ENCODE measurements around the gene PRLR. TPM values are rescaled to one million over a fixed set of nuclear protein-coding genes. Genes with fewer than 3 reads are reported as not detected.

PRLR gene
- total RNA-seq, 2 donors from 2014 or later = 4.1 to 6.5 TPM

DNA sequence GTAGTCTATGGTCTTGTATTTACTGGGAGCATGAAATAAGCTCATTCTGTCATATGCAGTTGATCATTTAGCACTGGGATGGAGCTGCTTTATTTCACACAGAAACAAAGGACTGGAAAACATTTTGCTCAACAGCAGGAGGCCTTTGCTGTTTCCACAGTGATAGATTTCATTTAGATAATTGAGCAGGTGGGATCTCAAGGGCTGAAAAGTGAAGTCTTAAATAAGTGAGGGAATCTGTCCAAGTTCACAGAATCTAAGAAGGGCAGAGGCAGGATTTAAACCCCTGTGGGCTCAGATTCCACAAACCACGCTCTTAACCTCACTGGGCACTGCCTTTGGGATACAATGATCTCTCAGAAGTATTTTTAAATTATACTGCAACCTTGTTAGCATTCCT lies 47.8 kb downstream of the PRLR start:
- no peak overlapping the region for H3K4me3 ChIP-seq (ENCODE audit: low read length)
- Mint-ChIP-seq H3K4me1 (peaks cover 41% of the 10 kb centered on the region), H3K27me3 (ENCODE audit: insufficient read depth) (no peaks in the 10 kb centered on the region), H3K36me3 (ENCODE audit: low read depth) (no peaks in the 10 kb centered on the region), H3K9me3 (no peaks in the 10 kb centered on the region), H3K4me3 (no peak overlapping the region), H3K27ac (no peak overlapping the region)
- WGBS, 2 experiments (ENCODE audit: insufficient coverage in 1 of 2, insufficient read length in 1 of 2) = 88% methylated on average over 1 of the region's 1 CpG; no CpG with 5 or more reads in 1 of the 2 experiments
- H3K36me3 ChIP-seq (ENCODE audit: control insufficient read depth, insufficient read depth, low read length) = no peaks in the 10 kb centered on the region
- H3K4me1 ChIP-seq (ENCODE audit: control insufficient read depth, insufficient read depth, low read length) = peaks cover 22% of the 10 kb centered on the region
- H3K27me3 ChIP-seq (ENCODE audit: control insufficient read depth, insufficient read depth, low read length, poor library complexity, severe bottlenecking) = no peaks in the 10 kb centered on the region
- H3K27ac ChIP-seq (ENCODE audit: low read depth, low read length) = no peak overlapping the region
- TF ChIP-seq, protein P1, sequence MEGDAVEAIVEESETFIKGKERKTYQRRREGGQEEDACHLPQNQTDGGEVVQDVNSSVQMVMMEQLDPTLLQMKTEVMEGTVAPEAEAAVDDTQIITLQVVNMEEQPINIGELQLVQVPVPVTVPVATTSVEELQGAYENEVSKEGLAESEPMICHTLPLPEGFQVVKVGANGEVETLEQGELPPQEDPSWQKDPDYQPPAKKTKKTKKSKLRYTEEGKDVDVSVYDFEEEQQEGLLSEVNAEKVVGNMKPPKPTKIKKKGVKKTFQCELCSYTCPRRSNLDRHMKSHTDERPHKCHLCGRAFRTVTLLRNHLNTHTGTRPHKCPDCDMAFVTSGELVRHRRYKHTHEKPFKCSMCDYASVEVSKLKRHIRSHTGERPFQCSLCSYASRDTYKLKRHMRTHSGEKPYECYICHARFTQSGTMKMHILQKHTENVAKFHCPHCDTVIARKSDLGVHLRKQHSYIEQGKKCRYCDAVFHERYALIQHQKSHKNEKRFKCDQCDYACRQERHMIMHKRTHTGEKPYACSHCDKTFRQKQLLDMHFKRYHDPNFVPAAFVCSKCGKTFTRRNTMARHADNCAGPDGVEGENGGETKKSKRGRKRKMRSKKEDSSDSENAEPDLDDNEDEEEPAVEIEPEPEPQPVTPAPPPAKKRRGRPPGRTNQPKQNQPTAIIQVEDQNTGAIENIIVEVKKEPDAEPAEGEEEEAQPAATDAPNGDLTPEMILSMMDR (conservative IDR thresholded peaks at IDR 0.05) = no peak
- H3K9me3 ChIP-seq (ENCODE audit: control insufficient read depth, low read length) = no peaks in the 10 kb centered on the region
- no peak for DNase-seq
- H3K9ac ChIP-seq (ENCODE audit: extremely low read depth, low read length, poor library complexity, severe bottlenecking) = no peak overlapping the region

- no peaks in the 10 kb centered on the region for H3K36me3 ChIP-seq (ENCODE audit: control insufficient read depth, insufficient read depth, low read length)
- peaks cover 2% of the 10 kb centered on the region for H3K36me3 Mint-ChIP-seq (ENCODE audit: low read depth)
- H3K27ac Mint-ChIP-seq = no peak overlapping the region
- 92 to 97% methylated on average over 3 to 7 of the region's 7 CpGs for WGBS, 2 experiments (ENCODE audit: insufficient coverage in 1 of 2, insufficient read length in 1 of 2)
- H3K27ac ChIP-seq (ENCODE audit: low read depth, low read length) = no peak overlapping the region
- no peaks in the 10 kb centered on the region for H3K27me3 Mint-ChIP-seq (ENCODE audit: insufficient read depth)
- H3K9ac ChIP-seq (ENCODE audit: extremely low read depth, low read length, poor library complexity, severe bottlenecking) = no peak overlapping the region
- H3K4me1 Mint-ChIP-seq = peaks cover 27% of the 10 kb centered on the region
- H3K4me3 ChIP-seq (ENCODE audit: low read length) = no peak overlapping the region
- no peak overlapping the region for H3K4me3 Mint-ChIP-seq
- H3K27me3 ChIP-seq (ENCODE audit: control insufficient read depth, insufficient read depth, low read length, poor library complexity, severe bottlenecking) = no peaks in the 10 kb centered on the region
- H3K4me1 ChIP-seq (ENCODE audit: control insufficient read depth, insufficient read depth, low read length) = peaks cover 15% of the 10 kb centered on the region
- TF ChIP-seq, protein P1 (conservative IDR thresholded peaks at IDR 0.05) = no peak
- peaks cover 6% of the 10 kb centered on the region for H3K9me3 Mint-ChIP-seq
- H3K9me3 ChIP-seq (ENCODE audit: control insufficient read depth, low read length) = peaks cover 4% of the 10 kb centered on the region
- DNase-seq = no peak
Observed at GRCh38 chr5:35180046-35180445, 50.2 kb downstream of the PRLR start.

DNA sequence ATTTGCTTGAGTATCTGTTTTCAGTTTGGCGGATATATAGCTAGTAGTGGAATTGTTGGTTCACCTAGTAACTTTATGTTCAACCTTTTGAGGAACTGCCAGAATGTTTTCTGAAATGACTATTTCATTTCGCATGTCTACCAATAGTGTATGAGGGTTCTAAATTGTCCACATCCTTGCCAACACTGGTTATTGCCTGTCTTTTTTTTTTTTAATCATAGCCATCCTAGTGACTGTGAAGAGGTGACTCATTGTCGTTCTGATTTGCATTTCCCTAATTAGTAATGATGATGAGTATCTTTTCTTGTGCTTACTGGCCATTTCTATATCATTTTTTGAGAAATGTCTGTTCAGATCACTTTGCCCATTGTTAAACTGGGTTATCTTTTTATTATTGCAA lies 52.5 kb downstream of the PRLR start:
- no peaks in the 10 kb centered on the region for H3K27me3 Mint-ChIP-seq (ENCODE audit: insufficient read depth)
- WGBS, 2 experiments (ENCODE audit: insufficient coverage in 1 of 2, insufficient read length in 1 of 2) = 80 to 88% methylated on average over 2 to 3 of the region's 3 CpGs
- peaks cover 9% of the 10 kb centered on the region for H3K4me1 ChIP-seq (ENCODE audit: control insufficient read depth, insufficient read depth, low read length)
- H3K27ac ChIP-seq (ENCODE audit: low read depth, low read length) = no peak overlapping the region
- TF ChIP-seq, protein P1 (conservative IDR thresholded peaks at IDR 0.05) = no peak
- peaks cover 10% of the 10 kb centered on the region for H3K9me3 ChIP-seq (ENCODE audit: control insufficient read depth, low read length)
- no peak for DNase-seq
- no peak overlapping the region for H3K4me3 Mint-ChIP-seq
- H3K4me1 Mint-ChIP-seq = peaks cover 21% of the 10 kb centered on the region
- peaks cover 18% of the 10 kb centered on the region for H3K9me3 Mint-ChIP-seq
- H3K9ac ChIP-seq (ENCODE audit: extremely low read depth, low read length, poor library complexity, severe bottlenecking) = no peak overlapping the region
- no peak overlapping the region for H3K4me3 ChIP-seq (ENCODE audit: low read length)
- H3K27me3 ChIP-seq (ENCODE audit: control insufficient read depth, insufficient read depth, low read length, poor library complexity, severe bottlenecking) = no peaks in the 10 kb centered on the region
- no peak overlapping the region for H3K27ac Mint-ChIP-seq
- H3K36me3 ChIP-seq (ENCODE audit: control insufficient read depth, insufficient read depth, low read length) = no peaks in the 10 kb centered on the region
- H3K36me3 Mint-ChIP-seq (ENCODE audit: low read depth) = peaks cover 4% of the 10 kb centered on the region

All from endodermal cell (in vitro differentiated cells).